HEK293 (cell line): ENCODE measurements around the gene MTIF2.

Experiments used
- AEBP2 ChIP-seq: fragments of 450-650 bp; formaldehyde crosslinking; IDR thresholded peaks from 2 replicates; pipeline ENCODE4 v1.5.1; 2016; ENCODE audit warnings: missing biosample characterization, missing genetic modification characterization, borderline replicate concordance
- GLI4 ChIP-seq: fragments of 450-650 bp; formaldehyde crosslinking; IDR thresholded peaks from 2 replicates; pipeline ENCODE4 v1.5.1; 2016; ENCODE audit warnings: missing biosample characterization, missing genetic modification characterization
- GLIS2 ChIP-seq: fragments of 450-650 bp; formaldehyde crosslinking; IDR thresholded peaks from 2 replicates; pipeline ENCODE4 v1.5.1; 2016; ENCODE audit warnings: missing biosample characterization, missing genetic modification characterization
- TRIM28 ChIP-seq: IDR thresholded peaks from 2 replicates; pipeline ENCODE4 v1.6.1; 2011; ENCODE audit warnings: low read length, control low read depth, borderline replicate concordance
- YY1 ChIP-seq: fragments of 450-650 bp; formaldehyde crosslinking; IDR thresholded peaks from 2 replicates; pipeline ENCODE4 v1.5.1; 2018; ENCODE audit warnings: missing biosample characterization, missing genetic modification characterization
- ZNF274 ChIP-seq, 2 experiments: fragments of 200-500 bp in 1 of 2; fragments of 450-650 bp in 1 of 2; sonication (Bioruptor generic) in 1 of 2; formaldehyde crosslinking in 1 of 2; IDR thresholded peaks; 2 replicates each; pipeline versions ENCODE4 v1.5.1 to v1.6.1; 2014 to 2016; ENCODE audit warnings: borderline replicate concordance in 1 of 2, inconsistent platforms in 1 of 2, low read length in 1 of 2, missing biosample characterization in 1 of 2, missing genetic modification characterization in 1 of 2
- ZNF624 ChIP-seq: fragments of 450-650 bp; formaldehyde crosslinking; IDR thresholded peaks from 2 replicates; pipeline ENCODE4 v1.5.1; 2017; ENCODE audit warnings: missing biosample characterization, missing genetic modification characterization
- ZSCAN5A ChIP-seq: fragments of 450-650 bp; formaldehyde crosslinking; IDR thresholded peaks from 2 replicates; pipeline ENCODE4 v1.5.1; 2016; ENCODE audit warnings: missing biosample characterization, missing genetic modification characterization
- TF ChIP-seq, protein P1 (sequence below): fragments of 450-650 bp; formaldehyde crosslinking; IDR thresholded peaks from 2 replicates; pipeline ENCODE4 v1.5.1; 2016; ENCODE audit warnings: missing biosample characterization, missing genetic modification characterization
- TF ChIP-seq, protein P2 (sequence below): fragments of 450-650 bp; formaldehyde crosslinking; IDR thresholded peaks from 2 replicates; pipeline ENCODE4 v1.5.1; 2016; ENCODE audit warnings: missing biosample characterization, missing genetic modification characterization
- TF ChIP-seq, protein P3 (sequence below): fragments of 450-650 bp; formaldehyde crosslinking; IDR thresholded peaks from 2 replicates; pipeline ENCODE4 v1.5.1; 2016; ENCODE audit warnings: missing biosample characterization, missing genetic modification characterization
- TF ChIP-seq, protein P4 (sequence below): fragments of 450-650 bp; formaldehyde crosslinking; IDR thresholded peaks from 2 replicates; pipeline ENCODE4 v1.5.1; 2016; ENCODE audit warnings: missing biosample characterization, missing genetic modification characterization
- TF ChIP-seq, protein P5 (sequence below): fragments of 450-650 bp; formaldehyde crosslinking; IDR thresholded peaks from 2 replicates; pipeline ENCODE4 v1.5.1; 2016; ENCODE audit warnings: missing biosample characterization, missing genetic modification characterization

GRCh38 chr2:55233658-55233940 lies 35.4 kb downstream of the MTIF2 start:
- TF ChIP-seq GLIS2 (tag by site-specific recombination): no peak
- TF ChIP-seq, protein P1, sequence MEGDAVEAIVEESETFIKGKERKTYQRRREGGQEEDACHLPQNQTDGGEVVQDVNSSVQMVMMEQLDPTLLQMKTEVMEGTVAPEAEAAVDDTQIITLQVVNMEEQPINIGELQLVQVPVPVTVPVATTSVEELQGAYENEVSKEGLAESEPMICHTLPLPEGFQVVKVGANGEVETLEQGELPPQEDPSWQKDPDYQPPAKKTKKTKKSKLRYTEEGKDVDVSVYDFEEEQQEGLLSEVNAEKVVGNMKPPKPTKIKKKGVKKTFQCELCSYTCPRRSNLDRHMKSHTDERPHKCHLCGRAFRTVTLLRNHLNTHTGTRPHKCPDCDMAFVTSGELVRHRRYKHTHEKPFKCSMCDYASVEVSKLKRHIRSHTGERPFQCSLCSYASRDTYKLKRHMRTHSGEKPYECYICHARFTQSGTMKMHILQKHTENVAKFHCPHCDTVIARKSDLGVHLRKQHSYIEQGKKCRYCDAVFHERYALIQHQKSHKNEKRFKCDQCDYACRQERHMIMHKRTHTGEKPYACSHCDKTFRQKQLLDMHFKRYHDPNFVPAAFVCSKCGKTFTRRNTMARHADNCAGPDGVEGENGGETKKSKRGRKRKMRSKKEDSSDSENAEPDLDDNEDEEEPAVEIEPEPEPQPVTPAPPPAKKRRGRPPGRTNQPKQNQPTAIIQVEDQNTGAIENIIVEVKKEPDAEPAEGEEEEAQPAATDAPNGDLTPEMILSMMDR (tag by site-specific recombination): no peak
- TF ChIP-seq, protein P2, sequence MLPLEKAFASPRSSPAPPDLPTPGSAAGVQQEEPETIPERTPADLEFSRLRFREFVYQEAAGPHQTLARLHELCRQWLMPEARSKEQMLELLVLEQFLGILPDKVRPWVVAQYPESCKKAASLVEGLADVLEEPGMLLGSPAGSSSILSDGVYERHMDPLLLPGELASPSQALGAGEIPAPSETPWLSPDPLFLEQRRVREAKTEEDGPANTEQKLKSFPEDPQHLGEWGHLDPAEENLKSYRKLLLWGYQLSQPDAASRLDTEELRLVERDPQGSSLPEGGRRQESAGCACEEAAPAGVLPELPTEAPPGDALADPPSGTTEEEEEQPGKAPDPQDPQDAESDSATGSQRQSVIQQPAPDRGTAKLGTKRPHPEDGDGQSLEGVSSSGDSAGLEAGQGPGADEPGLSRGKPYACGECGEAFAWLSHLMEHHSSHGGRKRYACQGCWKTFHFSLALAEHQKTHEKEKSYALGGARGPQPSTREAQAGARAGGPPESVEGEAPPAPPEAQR (tag by site-specific recombination): no peak
- no peak for TF ChIP-seq GLI4 (tag by site-specific recombination)
- TF ChIP-seq AEBP2 (tag by site-specific recombination): no peak
- TF ChIP-seq, protein P3, sequence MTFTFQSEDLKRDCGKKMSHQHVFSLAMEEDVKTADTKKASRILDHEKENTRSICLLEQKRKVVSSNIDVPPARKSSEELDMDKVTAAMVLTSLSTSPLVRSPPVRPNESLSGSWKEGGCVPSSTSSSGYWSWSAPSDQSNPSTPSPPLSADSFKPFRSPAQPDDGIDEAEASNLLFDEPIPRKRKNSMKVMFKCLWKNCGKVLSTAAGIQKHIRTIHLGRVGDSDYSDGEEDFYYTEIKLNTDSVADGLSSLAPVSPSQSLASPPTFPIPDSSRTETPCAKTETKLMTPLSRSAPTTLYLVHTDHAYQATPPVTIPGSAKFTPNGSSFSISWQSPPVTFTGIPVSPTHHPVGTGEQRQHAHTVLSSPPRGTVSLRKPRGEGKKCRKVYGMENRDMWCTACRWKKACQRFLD (tag by site-specific recombination): no peak
- no peak for TF ChIP-seq ZNF274 (IDR thresholded peaks at IDR 0.05; ENCODE audit: low read length)
- no peak for TF ChIP-seq ZNF274 (tag by site-specific recombination; IDR thresholded peaks at IDR 0.05; ENCODE audit: borderline replicate concordance)
- no peak for TF ChIP-seq ZSCAN5A
- TF ChIP-seq, protein P4, sequence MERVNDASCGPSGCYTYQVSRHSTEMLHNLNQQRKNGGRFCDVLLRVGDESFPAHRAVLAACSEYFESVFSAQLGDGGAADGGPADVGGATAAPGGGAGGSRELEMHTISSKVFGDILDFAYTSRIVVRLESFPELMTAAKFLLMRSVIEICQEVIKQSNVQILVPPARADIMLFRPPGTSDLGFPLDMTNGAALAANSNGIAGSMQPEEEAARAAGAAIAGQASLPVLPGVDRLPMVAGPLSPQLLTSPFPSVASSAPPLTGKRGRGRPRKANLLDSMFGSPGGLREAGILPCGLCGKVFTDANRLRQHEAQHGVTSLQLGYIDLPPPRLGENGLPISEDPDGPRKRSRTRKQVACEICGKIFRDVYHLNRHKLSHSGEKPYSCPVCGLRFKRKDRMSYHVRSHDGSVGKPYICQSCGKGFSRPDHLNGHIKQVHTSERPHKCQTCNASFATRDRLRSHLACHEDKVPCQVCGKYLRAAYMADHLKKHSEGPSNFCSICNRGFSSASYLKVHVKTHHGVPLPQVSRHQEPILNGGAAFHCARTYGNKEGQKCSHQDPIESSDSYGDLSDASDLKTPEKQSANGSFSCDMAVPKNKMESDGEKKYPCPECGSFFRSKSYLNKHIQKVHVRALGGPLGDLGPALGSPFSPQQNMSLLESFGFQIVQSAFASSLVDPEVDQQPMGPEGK (tag by site-specific recombination): no peak
- TF ChIP-seq ZNF624 (tag by site-specific recombination): no peak
- TF ChIP-seq YY1: no peak
- TF ChIP-seq, protein P5, sequence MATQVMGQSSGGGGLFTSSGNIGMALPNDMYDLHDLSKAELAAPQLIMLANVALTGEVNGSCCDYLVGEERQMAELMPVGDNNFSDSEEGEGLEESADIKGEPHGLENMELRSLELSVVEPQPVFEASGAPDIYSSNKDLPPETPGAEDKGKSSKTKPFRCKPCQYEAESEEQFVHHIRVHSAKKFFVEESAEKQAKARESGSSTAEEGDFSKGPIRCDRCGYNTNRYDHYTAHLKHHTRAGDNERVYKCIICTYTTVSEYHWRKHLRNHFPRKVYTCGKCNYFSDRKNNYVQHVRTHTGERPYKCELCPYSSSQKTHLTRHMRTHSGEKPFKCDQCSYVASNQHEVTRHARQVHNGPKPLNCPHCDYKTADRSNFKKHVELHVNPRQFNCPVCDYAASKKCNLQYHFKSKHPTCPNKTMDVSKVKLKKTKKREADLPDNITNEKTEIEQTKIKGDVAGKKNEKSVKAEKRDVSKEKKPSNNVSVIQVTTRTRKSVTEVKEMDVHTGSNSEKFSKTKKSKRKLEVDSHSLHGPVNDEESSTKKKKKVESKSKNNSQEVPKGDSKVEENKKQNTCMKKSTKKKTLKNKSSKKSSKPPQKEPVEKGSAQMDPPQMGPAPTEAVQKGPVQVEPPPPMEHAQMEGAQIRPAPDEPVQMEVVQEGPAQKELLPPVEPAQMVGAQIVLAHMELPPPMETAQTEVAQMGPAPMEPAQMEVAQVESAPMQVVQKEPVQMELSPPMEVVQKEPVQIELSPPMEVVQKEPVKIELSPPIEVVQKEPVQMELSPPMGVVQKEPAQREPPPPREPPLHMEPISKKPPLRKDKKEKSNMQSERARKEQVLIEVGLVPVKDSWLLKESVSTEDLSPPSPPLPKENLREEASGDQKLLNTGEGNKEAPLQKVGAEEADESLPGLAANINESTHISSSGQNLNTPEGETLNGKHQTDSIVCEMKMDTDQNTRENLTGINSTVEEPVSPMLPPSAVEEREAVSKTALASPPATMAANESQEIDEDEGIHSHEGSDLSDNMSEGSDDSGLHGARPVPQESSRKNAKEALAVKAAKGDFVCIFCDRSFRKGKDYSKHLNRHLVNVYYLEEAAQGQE: no peak
- TF ChIP-seq TRIM28: no peak
